ENCODE results near the gene LHX3.

Gene LHX3

GRCh38 chr9:136205707-136205992 lies 722 bp upstream of the LHX3 start:
- no peak for DNase-seq

GRCh38 chr9:136204145-136204805 lies 653 bp downstream of the LHX3 start:
- peak; percentile 50 for DNase-seq

GRCh38 chr9:136203408-136204144 lies 1.4 kb downstream of the LHX3 start:
- DNase-seq = no peak

GRCh38 chr9:136202454-136203407 lies 2.2 kb downstream of the LHX3 start:
- DNase-seq = no peak

- DNase-seq = no peak
Measured at GRCh38 chr9:136201609-136202453, 3.1 kb downstream of the LHX3 start.

- no peak for DNase-seq
Measured at GRCh38 chr9:136201174-136201573, 3.8 kb downstream of the LHX3 start.

GRCh38 chr9:136200424-136200823 lies 4.5 kb downstream of the LHX3 start:
- DNase-seq = no peak

GRCh38 chr9:136199391-136200288 lies 5.3 kb downstream of the LHX3 start:
- no peak for DNase-seq

GRCh38 chr9:136198605-136199083 lies 6.3 kb downstream of the LHX3 start:
- no peak for DNase-seq

- DNase-seq = no peak
Measured at GRCh38 chr9:136197930-136198604, 6.9 kb downstream of the LHX3 start.

GRCh38 chr9:136197084-136197875 lies 7.6 kb downstream of the LHX3 start:
- DNase-seq = no peak

- DNase-seq = peak; percentile 95
Measured at GRCh38 chr9:136196404-136197083, 8.4 kb downstream of the LHX3 start.

- DNase-seq = peak; percentile 54
Measured at GRCh38 chr9:136194540-136194939, 10.4 kb downstream of the LHX3 start.

- DNase-seq = no peak
Measured at GRCh38 chr9:136193891-136194279, 11.0 kb downstream of the LHX3 start.

- DNase-seq = peak; percentile 53
Measured at GRCh38 chr9:136193127-136193890, 11.6 kb downstream of the LHX3 start.

- peak; percentile 60 for DNase-seq
Measured at GRCh38 chr9:136192289-136193126, 12.4 kb downstream of the LHX3 start.

GRCh38 chr9:136191960-136192286 lies 13.0 kb downstream of the LHX3 start:
- no peak for DNase-seq

Measured in NCI-H69 (cell line).